GM19193 (cell line): Measurements from ENCODE around the gene ZNF469.

ENCODE experiments used
- POLR2A ChIP-seq: IDR thresholded peaks from 4 replicates; pipeline ENCODE4 v1.6.1; 2011; ENCODE audit not compliant: insufficient read depth, insufficient read length; ENCODE audit errors: extremely low read depth

The ZNF469 gene

GRCh38 chr16:88377961-88378360, 4.8 kb upstream of the ZNF469 start:
- no peak for TF ChIP-seq POLR2A

GRCh38 chr16:88378401-88378800, 4.4 kb upstream of the ZNF469 start:
- no peak for TF ChIP-seq POLR2A

GRCh38 chr16:88378836-88379693, 3.7 kb upstream of the ZNF469 start:
- no peak for TF ChIP-seq POLR2A

GRCh38 chr16:88379694-88380040, 3.1 kb upstream of the ZNF469 start:
- TF ChIP-seq POLR2A: no peak

GRCh38 chr16:88380099-88380498, 2.7 kb upstream of the ZNF469 start:
- no peak for TF ChIP-seq POLR2A

GRCh38 chr16:88380619-88381018, 2.1 kb upstream of the ZNF469 start:
- no peak for TF ChIP-seq POLR2A

GRCh38 chr16:88381820-88382451, 823 bp upstream of the ZNF469 start:
- TF ChIP-seq POLR2A: no peak

GRCh38 chr16:88383401-88384221, 852 bp downstream of the ZNF469 start:
- no peak for TF ChIP-seq POLR2A

- TF ChIP-seq POLR2A: no peak
Measured at GRCh38 chr16:88384222-88385111, 1.7 kb downstream of the ZNF469 start.

GRCh38 chr16:88385112-88385594, 2.4 kb downstream of the ZNF469 start:
- no peak for TF ChIP-seq POLR2A

GRCh38 chr16:88385831-88386815, 3.4 kb downstream of the ZNF469 start:
- no peak for TF ChIP-seq POLR2A

- TF ChIP-seq POLR2A: no peak
Measured at GRCh38 chr16:88387180-88387765, 4.5 kb downstream of the ZNF469 start.
